ENCODE results near the gene LONP1.
"Not testable (repeated sequence)": the region's sequence is repeated elsewhere in the genome, so short reads cannot be mapped to it uniquely, and the experiment has no call there.

Gene LONP1

GRCh38 chr19:5707576-5708575 is 12.1 kb downstream of the LONP1 start:
- no peak for DNase-seq

GRCh38 chr19:5706876-5707573 is 12.9 kb downstream of the LONP1 start:
- DNase-seq, result no peak

- no peak for DNase-seq
These were observed 14.4 kb downstream of the LONP1 start for GRCh38 chr19:5705552-5705951.

GRCh38 chr19:5703819-5704818 is 15.8 kb downstream of the LONP1 start:
- DNase-seq, result no peak

GRCh38 chr19:5702053-5702410 is 17.9 kb downstream of the LONP1 start:
- DNase-seq, result not testable (repeated sequence)

- no peak for DNase-seq
These were observed 19.4 kb downstream of the LONP1 start for GRCh38 chr19:5700455-5701092.

- no peak for DNase-seq
These were observed 21.1 kb downstream of the LONP1 start for GRCh38 chr19:5698635-5699422.

DNA sequence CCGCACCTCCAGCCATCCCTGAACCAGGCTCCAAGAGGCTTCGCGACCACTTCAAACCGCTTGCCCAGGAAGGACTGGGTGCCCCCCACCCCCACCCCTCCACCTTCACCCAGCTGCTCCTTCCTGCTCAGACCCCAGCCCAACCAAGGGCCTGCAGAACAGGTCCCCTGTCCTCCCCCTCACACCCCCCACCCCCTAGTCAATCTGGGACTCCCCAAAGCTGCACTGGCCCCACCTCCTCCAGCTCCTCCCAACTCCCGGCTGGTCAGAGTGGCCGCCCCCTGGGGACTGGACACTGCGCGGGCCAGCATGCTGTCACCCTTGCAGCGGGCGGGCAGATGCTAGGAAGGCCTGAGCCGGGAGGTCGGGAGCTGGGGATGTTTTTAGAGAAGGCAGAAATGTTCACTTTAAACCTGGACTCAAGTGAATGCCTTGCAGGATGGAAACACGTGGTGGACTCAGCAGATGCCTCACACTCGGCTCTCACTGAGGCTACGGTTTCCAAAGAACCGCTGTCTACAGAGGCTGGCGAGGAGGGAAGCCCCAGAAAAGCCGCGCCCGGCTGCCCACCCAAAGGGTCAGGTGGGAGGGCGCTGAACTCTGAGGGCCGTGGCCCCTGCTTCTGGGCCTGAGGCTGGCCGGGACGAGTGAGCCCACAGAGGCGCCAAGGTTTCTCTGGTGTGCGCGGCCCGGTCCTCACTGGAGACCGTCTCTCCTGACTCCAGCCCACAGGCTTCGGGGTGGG is 21.9 kb downstream of the LONP1 start:
- DNase-seq, result no peak

GRCh38 chr19:5697022-5697889 is 22.7 kb downstream of the LONP1 start:
- DNase-seq, result no peak

DNA sequence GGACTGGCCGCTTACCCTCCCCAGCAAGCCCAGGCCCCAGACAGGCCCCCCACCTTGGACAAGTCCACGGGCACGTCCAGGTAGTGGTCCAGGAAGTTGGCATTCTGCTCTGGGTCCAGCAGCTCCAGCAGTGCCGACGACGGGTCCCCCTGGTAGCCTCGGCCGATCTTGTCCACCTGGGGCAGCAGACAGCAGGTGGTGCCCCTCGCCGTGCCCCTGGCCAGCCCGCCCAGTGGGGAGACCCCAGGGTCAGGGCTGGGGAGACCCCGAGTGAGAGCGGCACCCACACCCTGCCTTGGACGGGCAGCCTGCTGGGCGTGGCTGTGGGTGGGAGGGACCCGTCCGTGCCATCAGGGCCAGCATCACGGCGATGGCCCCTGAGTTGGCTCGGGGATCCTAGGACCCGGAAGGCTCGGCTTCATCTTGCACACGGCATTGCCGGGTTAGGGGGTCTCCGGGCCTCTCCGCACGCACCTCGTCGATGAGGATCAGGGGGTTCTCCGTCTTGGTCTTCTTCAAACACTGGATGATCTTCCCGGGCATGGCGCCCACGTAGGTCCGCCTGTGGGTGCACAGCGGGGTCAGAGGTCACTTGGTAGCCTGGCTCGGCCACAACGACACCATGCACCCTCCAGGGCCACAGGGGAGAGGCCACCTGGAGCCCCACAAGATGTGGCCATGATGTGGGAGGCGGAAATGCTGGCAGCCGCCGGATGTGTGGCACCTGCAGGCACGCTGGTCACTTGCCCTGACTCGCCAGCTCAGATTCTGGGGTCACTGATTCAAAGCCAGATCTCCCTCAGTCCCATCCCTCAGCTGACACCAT is 23.5 kb downstream of the LONP1 start:
- no peak for DNase-seq

DNA sequence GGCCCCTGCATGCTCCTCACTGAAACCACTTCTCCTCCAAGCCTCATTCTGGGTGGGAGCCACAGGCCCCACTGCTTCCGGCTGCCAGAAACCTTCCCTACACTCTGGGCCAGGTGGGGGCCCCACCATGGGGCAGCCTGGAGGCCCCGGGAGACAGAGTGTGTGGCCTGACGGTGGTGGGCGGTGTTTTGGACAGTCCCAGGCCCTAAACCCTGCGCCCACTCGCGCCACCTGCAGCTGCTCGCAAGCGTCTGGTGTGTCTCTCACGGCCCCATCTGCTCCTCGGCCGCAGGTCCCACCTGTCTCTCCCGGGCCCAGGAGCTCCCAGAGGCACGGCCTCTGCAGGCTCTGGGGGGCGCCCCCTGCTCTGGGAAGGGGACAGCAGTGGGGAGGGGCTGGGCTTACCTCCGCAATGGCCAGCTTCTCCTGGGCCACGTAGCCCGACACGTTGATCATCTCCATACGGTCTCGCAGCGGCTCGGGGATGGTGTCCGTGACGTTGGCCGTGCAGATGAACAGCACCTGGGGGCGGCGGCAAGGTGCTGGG is 24.2 kb downstream of the LONP1 start:
- DNase-seq, result no peak

- no peak for DNase-seq
These were observed 24.8 kb downstream of the LONP1 start for GRCh38 chr19:5694956-5695648.

DNA sequence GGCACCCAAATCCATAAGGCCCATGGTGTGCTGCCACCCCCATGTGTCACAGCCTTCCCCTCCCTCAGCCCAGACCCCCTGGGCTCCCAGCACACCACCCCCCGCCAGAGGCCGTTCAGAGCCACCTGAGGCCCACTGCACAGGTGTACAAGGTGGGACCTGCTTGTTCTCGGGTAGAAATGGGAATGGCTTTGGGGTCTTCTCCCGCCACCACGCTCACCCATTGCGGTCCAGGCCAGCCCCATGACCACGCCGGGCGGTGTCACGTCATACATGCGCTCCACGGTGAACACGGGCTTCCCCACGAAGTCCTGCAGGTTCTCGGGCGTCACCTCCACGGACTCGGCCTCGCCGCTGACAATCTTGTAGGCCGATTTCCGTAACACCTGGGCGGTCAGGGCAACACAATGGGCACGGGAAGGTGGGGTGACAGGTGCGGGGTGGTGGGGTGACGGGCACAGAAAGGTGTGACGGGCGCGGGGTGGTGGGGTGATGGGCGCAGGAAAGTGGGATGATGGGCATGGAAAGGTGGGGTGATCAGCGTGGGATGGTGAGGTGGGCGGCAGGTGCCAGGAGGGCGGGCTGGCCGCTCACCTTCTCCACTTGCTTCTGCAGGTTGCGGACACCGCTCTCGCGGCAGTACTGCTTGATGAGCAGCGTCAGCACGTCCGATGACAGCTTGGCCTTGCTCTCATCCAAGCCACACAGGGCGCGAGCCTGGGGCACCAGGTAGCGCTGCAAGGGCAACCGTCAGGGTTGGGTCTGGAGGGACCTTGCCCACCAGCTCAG is 25.6 kb downstream of the LONP1 start:
- DNase-seq, result no peak

DNA sequence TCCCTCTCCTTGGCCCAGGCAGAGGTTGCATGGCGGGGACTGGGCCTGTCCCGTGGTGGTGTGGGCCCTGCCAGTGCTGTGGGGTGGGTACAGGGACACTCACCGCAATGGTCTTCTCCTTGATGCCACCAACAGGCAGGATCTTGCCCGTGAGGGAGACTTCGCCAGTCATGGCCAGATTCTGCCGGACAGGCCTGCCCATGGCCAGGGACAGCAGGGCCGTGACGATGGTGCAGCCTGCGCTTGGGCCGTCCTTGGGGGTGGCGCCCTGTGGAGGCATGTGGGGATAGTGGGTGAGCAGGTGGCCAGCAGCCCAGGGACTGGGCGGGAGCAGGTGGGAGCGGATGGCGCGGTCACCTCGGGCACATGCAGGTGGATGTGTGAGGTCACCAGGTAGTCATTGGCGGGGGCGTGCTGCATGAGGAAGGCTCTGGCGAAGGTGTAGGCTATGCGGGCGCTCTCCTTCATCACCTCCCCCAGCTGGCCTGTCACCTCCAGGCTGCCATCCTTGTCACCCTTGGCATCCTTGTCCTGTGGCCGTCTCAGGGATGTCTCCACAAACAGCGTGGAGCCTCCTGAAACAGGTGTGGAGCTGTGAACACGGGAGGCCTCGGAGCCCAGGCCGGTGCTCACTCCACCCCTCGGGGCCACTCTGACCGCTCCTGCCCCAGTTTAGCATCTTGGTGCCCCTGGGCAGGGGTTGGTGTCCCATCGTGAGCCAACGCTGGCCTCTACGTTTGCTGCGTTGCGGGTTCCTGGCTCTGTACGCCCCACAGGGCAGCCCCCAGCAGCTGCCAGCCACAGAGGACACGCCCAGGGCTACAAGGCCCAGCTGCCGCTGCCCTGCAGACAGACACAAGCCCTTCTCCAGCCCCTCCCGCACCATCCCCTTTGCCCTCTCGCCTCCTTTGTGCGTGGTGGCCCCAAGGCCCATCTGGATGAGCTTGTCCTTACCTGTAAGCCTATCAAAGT is 26.5 kb downstream of the LONP1 start:
- no peak for DNase-seq

DNA sequence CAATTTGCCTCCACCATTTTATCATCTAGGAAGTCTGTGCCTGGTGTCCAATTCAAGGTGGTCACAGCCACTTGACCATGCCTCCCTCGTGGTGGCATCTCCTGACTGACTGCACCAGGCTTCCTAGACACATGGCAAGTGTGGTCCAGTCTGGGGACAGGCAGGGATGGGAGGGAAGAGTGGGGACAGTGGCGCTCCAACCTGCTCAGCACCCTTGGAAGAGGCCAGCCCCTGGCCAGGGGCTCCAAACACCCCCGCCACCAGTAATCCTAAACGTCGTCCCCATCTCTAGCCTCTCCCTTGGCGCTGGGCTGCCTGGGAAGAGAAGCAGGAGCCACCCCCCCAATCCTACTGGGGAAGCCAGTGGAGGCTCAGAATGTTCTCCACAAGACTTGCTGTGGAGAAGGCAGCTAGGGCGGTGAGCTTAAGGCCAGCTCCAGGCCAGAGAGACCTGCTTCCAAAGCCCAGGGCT is 27.2 kb downstream of the LONP1 start:
- DNase-seq, result no peak

Data from eye (tissue), 1 donor.